ENCODE results near the gene FGGY.
"Not testable (repeated sequence)": the region's sequence is repeated elsewhere in the genome, so short reads cannot be mapped to it uniquely, and the experiment has no call there.

DNA sequence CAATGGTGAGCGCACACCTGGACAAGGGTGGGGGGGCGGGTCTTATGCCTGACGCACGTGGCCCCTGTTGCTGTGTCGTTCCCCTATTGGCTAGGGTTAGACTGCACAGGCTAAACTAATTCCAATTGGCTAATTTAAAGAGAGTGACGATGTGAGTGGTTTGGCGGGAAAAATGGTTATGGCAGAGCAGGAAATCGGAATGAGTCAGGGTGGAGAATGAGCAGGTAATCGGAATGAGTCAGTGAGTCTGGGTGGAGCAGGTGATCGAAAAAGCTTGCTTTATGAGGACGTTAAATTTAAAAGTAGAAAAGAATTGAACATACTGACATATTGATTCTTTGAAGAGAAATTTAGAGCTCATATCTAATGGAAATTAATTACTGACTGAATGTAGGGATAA, 2.8 kb downstream of the FGGY start:
- TF ChIP-seq, protein P1, sequence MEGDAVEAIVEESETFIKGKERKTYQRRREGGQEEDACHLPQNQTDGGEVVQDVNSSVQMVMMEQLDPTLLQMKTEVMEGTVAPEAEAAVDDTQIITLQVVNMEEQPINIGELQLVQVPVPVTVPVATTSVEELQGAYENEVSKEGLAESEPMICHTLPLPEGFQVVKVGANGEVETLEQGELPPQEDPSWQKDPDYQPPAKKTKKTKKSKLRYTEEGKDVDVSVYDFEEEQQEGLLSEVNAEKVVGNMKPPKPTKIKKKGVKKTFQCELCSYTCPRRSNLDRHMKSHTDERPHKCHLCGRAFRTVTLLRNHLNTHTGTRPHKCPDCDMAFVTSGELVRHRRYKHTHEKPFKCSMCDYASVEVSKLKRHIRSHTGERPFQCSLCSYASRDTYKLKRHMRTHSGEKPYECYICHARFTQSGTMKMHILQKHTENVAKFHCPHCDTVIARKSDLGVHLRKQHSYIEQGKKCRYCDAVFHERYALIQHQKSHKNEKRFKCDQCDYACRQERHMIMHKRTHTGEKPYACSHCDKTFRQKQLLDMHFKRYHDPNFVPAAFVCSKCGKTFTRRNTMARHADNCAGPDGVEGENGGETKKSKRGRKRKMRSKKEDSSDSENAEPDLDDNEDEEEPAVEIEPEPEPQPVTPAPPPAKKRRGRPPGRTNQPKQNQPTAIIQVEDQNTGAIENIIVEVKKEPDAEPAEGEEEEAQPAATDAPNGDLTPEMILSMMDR (IDR thresholded peaks at IDR 0.05): not testable (repeated sequence)
- TF ChIP-seq POLR2A, EP300 (IDR thresholded peaks at IDR 0.05): not testable (repeated sequence)
